GM18498 (cell line): ENCODE measurements around the gene LOX.

Experiments
- ATAC-seq: cut with Tn5 transposase; IDR thresholded peaks from one replicate; pipeline ENCODE4 v1.9.1; 2021; ENCODE audit warnings: mild to moderate bottlenecking, moderate library complexity; ENCODE audit not compliant: unreplicated experiment

Gene LOX

GRCh38 chr5:122078116-122079110, at the start of gene LOX:
Gene LOX, minus strand, starts transcription at chr5:122078259. Its CDS starts 274 bp downstream, at chr5:122077985.
- ATAC-seq, result peak; percentile 23

- no peak for ATAC-seq
These were observed 48.8 kb upstream of the LOX start for GRCh38 chr5:122126756-122127321.

DNA sequence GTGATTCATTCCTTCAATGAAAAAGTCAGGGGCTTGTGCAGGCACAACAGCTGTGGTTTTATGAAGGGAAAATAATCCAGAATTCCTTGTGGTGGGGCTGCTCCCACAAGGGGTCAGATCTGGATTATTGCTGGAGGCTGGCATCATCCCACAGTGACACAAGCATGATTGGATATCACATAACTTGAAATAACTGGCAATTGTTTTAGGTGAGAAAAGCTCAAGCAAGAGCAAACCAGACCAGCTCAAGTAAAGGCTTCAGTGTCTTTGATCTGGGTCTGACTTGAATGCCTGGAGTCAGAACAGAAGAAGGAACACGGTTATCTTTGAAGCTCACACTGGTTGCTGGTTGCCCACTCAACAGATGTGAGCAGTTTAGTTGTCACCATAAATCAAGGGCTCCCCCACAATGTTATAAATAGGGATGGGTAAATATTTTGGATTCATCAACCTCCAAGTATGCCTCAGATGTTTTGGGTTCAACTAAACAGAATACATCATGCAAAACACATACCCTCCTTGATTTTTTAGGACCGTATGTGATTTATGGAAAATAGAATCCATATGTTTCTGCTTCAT, 48.2 kb upstream of the LOX start:
- ATAC-seq, result no peak

GRCh38 chr5:122124766-122125165, 46.7 kb upstream of the LOX start:
- ATAC-seq, result no peak

- ATAC-seq, result no peak
These were observed 43.7 kb upstream of the LOX start for GRCh38 chr5:122121479-122122465.

DNA sequence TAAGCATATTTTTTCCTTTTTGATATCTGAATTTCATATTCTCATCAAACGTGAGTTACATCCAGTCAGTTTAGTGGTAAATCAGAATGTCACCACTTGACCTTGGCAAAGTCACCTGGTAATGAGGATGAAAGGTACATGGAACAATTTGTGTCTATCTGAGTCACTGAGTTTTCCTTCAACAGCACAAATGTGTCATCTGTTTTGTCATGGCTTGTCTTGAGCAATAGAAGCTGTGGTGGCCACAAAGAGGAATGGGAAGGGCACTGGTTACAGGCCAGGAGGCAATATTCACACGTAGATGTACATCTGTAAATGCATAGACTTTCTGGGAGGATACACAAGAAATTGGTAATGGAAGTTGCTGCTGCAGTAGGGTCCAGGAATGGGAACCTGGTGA, 42.9 kb upstream of the LOX start:
- ATAC-seq, result no peak

DNA sequence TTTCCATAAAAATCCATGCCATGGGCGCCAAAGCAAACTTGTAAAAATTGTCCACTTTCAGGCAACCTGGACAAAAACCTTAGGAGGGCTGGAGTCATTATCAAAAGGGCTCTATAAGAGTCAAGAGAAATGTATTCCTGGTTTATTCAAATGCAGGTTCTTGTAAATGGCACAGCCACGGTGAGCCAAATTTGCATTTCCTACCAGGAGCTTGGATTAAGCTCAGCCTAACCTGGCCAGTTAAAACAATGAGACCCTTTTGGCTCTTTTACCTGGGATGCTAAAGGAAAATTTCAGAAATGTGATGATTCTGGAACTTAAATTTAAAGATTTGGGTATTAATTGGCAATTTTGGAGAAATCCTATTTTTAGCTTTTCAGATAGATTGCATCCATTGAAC, 42.4 kb upstream of the LOX start:
- ATAC-seq, result no peak

- no peak for ATAC-seq
These were observed 41.1 kb upstream of the LOX start for GRCh38 chr5:122119205-122119604.

DNA sequence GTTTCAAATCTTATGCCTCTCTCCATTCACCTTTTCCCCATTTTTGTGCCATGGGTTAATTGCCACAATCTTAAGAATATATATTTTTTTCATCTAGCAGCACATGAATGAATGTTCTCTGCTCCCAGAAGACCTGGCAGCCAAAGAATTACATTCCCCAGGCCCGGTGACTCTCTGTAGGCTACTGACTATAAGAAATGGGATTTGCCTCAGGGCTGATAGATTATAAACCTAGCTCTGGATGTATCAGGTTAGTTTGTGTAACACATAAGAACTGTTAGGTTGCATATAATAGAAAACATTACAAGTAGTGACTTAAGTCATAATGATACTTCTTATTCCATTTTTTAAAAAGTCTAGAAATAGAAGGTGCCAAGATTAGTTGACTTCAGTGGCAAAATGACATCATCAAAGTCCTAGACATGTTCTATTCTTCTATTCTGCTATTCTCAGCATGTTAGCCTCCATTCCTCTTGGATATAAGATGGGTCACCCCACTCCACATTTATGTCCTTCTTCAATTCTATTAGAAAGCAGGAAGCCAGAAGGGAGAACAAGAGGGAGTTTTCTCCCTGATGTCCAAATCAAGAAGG, 40.4 kb upstream of the LOX start:
- ATAC-seq, result no peak

DNA sequence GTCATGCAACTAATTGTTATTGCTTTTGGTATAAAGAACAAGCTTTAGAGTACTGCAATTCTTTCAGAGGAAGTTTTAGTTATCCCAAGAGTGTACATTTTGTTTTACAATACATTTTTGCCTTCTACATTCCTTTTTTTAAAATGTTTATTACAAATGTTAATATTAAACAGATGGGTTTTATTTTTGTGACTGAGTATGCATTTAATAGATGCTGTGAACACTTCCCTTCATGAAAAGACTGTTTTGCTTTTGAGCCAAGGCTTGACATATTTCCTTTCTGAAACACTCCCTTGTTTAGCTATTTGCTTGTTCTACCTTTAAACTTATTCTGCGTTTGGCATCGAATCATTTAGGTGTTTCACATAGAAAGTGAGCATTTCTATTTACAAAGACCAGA, 36.4 kb upstream of the LOX start:
- no peak for ATAC-seq

DNA sequence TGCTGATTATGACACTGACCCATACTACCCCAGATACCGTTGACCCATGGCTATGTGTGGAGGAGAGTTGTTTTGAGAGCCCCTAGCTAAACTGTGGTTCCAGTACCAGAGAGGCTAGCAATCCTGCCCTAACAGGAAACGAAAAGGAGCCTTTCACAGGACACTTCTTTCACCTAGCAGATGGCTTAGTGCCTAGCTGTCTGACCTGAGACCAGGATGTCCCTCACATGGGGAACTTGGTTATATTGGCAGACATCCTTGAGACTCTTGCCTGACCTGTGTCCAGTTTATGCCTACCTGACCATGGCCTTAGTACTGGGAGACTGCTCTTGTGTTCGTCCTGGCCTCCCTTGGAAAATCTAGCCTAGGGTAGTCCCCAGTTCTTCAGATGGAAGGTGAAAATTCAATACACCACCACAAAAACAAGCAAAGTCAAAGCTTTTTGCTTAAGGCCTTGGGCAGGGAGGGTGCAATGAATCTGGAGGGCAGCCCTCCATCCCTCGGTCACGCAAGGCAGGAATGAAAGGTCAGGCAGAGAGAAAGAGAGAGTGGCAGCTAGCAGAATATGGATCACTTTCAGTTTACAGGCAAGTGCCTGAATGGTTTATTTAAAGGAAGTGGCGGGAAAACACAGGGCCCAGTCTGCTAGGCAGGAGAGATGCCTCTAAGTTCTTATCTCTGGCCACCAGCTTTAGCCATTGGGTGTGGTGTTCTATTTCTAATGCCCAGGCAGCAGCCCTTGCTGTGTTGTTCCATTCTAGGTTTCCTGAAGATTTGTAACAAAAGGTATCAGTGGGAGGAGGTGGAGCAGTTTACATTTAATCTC, 34.9 kb upstream of the LOX start:
- ATAC-seq, result no peak

GRCh38 chr5:122112063-122112462, 34.0 kb upstream of the LOX start:
- no peak for ATAC-seq

DNA sequence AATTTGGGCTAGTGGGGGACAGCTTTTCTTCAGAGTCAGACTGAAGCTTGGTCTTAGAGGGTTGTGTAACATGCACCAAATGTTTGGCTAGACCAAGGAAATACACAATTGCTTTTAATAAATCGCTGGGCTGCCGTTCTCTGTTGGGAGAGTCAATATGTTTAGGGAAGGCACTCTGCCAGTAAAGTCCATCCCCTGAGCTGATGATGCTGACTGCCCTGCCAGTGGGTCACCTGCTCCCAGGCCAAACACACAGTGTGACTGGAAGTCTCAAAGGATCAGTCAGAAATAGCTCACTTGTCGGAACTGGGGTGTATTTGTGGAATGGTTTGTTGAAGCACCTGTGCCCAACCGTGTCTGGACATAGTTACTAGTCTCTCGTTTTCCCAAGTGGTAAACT, 33.4 kb upstream of the LOX start:
- no peak for ATAC-seq

DNA sequence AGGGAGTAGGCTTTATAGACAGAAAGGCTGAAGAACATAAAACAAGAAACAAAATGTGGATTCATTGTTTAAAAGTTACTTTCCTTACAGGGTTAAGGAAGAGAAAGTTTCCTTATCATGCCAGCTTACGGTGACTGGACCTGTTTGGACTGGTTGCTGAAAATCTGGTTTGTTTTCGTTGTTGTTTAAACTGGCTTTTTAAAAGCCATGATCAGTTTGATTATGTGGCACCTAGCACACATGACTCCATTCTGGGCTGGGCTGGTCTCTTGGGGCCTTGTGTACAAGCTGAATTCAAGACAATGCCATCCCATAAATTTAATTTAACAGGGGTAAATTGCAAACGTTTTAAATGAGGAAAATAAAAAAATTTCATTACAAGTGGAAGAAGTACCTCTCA, 32.9 kb upstream of the LOX start:
- no peak for ATAC-seq

DNA sequence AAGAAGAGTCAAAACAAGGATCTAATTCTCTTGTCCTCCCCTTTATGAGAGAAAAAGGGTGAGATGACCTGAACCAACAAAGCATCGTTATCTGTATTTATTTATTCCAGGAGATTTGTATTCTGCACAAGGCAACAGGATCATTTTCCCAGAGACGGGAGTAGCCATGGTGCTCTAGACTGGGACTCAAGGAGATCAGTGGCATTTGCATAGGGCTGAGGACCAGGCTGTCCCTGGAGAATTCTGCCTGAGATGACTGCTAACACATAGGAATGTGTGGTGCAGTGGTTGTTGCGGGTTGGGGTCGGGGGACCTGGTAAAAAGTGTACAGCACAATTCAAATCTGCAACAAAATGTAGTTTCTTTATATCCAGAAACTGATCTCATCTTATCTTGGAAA, 29.0 kb upstream of the LOX start:
- ATAC-seq, result no peak

GRCh38 chr5:122105909-122106308, 27.9 kb upstream of the LOX start:
- no peak for ATAC-seq

DNA sequence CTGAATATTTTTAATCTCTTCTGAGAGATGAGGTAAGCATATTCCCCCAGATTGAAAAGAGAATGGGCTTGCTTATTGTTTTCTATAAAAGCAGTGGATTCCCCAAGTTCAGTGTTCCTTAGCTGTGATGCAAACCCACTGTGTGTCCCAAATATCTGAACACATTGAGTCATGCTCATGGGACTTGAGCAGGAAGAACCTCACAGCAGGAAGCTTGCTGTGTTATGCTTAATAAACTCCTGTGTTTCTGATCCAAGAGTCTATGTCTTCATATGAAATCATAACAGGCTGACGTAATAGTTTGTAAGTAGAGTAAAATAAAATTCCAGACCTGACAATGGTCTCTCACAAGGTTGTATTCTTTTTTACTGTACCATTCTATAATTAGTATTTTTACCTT, 24.8 kb upstream of the LOX start:
- no peak for ATAC-seq

DNA sequence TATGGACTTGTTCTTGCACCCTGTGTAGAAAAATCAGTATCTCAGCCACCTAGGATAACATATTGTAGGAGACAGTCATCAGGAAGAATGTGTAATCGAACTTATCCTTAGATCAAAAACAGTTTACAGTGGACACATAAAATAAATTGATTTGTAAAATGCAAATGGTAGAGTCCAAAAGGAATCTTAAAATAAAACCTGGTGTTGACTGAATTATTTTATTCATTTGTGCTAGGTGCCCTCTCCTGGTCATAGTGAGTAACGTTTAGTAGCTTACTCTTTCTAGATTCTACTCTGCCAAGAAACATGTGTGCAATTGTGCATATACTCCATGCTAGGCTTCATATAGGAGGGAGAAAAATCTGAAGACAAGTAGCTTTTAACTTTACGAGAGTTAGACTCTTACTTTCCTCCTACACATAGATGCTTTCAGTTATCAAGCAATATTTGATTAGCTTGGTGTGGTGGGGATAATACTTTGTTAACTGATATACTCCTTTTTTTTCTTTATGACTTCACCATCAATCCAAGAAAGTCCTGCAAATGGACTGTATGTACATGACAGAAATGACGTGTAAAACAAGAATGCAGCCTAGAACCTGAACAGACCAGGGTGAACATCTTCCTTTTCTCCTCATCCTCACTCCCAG, 23.7 kb upstream of the LOX start:
- ATAC-seq, result peak; percentile 87
